Neuronal stem cell (in vitro differentiated cells): ENCODE measurements around the gene DNAJC18.
A peak's percentile ranks its signal among the peaks of the same experiment; 100 is the strongest.

Source experiments
- DNase-seq: peaks from one replicate; pipeline ENCODE4 v3.0.0-alpha.2; 2013; ENCODE audit warnings: low spot score
- H2AFZ ChIP-seq: one replicate; pipeline ENCODE4 v1.6.1; 2013; ENCODE audit warnings: mild to moderate bottlenecking, low read length, inconsistent platforms
- H2AK5ac ChIP-seq: 2 replicates; pipeline ENCODE4 v1.6.1; 2013; ENCODE audit warnings: low read depth, mild to moderate bottlenecking, inconsistent platforms, low read length, moderate library complexity, mixed read lengths
- H2BK120ac ChIP-seq: 2 replicates; pipeline ENCODE4 v1.6.1; 2013; ENCODE audit warnings: low read depth, mild to moderate bottlenecking, inconsistent platforms, low read length, moderate library complexity, mixed read lengths
- H2BK12ac ChIP-seq: one replicate; pipeline ENCODE4 v1.6.1; 2013; ENCODE audit warnings: low read length, inconsistent platforms
- H2BK15ac ChIP-seq: 2 replicates; pipeline ENCODE4 v1.6.1; 2013; ENCODE audit warnings: mild to moderate bottlenecking, low read length, inconsistent platforms, mixed read lengths
- H2BK5ac ChIP-seq: one replicate; pipeline ENCODE4 v1.6.1; 2013; ENCODE audit warnings: inconsistent platforms, mild to moderate bottlenecking, low read length, moderate library complexity
- H3K14ac ChIP-seq: one replicate; pipeline ENCODE4 v1.6.1; 2013; ENCODE audit warnings: low read length, inconsistent platforms
- H3K18ac ChIP-seq: 2 replicates; pipeline ENCODE4 v1.6.1; 2013; ENCODE audit warnings: low read length, inconsistent platforms
- H3K23ac ChIP-seq: 2 replicates; pipeline ENCODE4 v1.6.1; 2013; ENCODE audit warnings: low read depth, mild to moderate bottlenecking, mixed read lengths, low read length, inconsistent platforms; ENCODE audit not compliant: poor library complexity
- H3K27ac ChIP-seq: replicated peaks from 3 replicates; pipeline ENCODE4 v1.5.1; 2013; ENCODE audit warnings: low read length, inconsistent platforms
- H3K27me3 ChIP-seq, 3 experiments: 2 replicates each; pipeline ENCODE4 v1.6.1; 2013; ENCODE audit warnings: low read length in 3 of 3, mild to moderate bottlenecking in 2 of 3, inconsistent platforms in 1 of 3, low read depth in 1 of 3, mixed read lengths in 1 of 3, moderate library complexity in 1 of 3; ENCODE audit not compliant: control insufficient read depth in 3 of 3, insufficient read depth in 3 of 3
- H3K36me3 ChIP-seq, 2 donors: replicated peaks in 1 of 2; 2 replicates each; pipeline ENCODE4 v1.6.1; 2013; ENCODE audit warnings: low read length in 2 of 2; ENCODE audit not compliant: control insufficient read depth in 2 of 2, insufficient read depth in 2 of 2
- H3K4ac ChIP-seq: 2 replicates; pipeline ENCODE4 v1.6.1; 2013; ENCODE audit warnings: inconsistent platforms, mild to moderate bottlenecking, low read length, moderate library complexity
- H3K4me1 ChIP-seq, 2 donors: 1 replicate in 1 of 2; 2 replicates in 1 of 2; pipeline ENCODE4 v1.6.1; 2013; ENCODE audit warnings: low read length in 2 of 2, low read depth in 1 of 2; ENCODE audit not compliant: control insufficient read depth in 2 of 2, insufficient read depth in 1 of 2
- H3K4me2 ChIP-seq: one replicate; pipeline ENCODE4 v1.6.1; 2013; ENCODE audit warnings: mild to moderate bottlenecking, low read length, inconsistent platforms; ENCODE audit not compliant: insufficient read depth, poor library complexity, severe bottlenecking
- H3K4me3 ChIP-seq, 2 donors: 2 replicates each; pipeline ENCODE4 v1.5.1; 2013; ENCODE audit warnings: low read length in 2 of 2, mild to moderate bottlenecking in 2 of 2, inconsistent platforms in 1 of 2, moderate library complexity in 1 of 2
- H3K79me1 ChIP-seq: one replicate; pipeline ENCODE4 v1.6.1; 2013; ENCODE audit warnings: low read depth, mild to moderate bottlenecking, inconsistent platforms, low read length, moderate library complexity
- H3K9ac ChIP-seq: one replicate; pipeline ENCODE4 v1.6.1; 2013; ENCODE audit warnings: mild to moderate bottlenecking, low read depth, low read length, inconsistent platforms; ENCODE audit not compliant: poor library complexity
- H3K9me3 ChIP-seq, 2 donors: replicated peaks in 1 of 2; 2 replicates each; pipeline versions ENCODE3 to v1.6.1; 2013; ENCODE audit warnings: low read length in 2 of 2, mild to moderate bottlenecking in 2 of 2, inconsistent platforms in 1 of 2, low read depth in 1 of 2, mixed read lengths in 1 of 2, moderate library complexity in 1 of 2; ENCODE audit not compliant: control insufficient read depth in 2 of 2, insufficient read depth in 1 of 2
- H4K8ac ChIP-seq: one replicate; pipeline ENCODE4 v1.6.1; 2013; ENCODE audit warnings: low read depth, mild to moderate bottlenecking, inconsistent platforms, low read length, moderate library complexity
- H4K91ac ChIP-seq: one replicate; pipeline ENCODE4 v1.6.1; 2013; ENCODE audit warnings: low read length, low read depth, mild to moderate bottlenecking, inconsistent platforms; ENCODE audit not compliant: poor library complexity
- WGBS, 2 donors: extraction: QIAGEN DNeasy Blood & Tissue Kit; methylation state at CpG; one replicate each; pipeline ENCODE4 v1.1.7; 2013; ENCODE audit warnings: missing lambda C conversion rate in 2 of 2, mixed read lengths in 1 of 2; ENCODE audit not compliant: insufficient read length in 2 of 2, insufficient replicate concordance in 1 of 2; ENCODE audit errors: extremely low coverage in 2 of 2; 5-methylcytosine and 5-hydroxymethylcytosine counted together

Gene DNAJC18

GRCh38 chr5:139473565-139473964, 34.2 kb upstream of the DNAJC18 start:
- Histone ChIP-seq H3K4me2 (no peak overlapping the region), H3K9ac (no peak overlapping the region), H2AK5ac (peak overlapping the region; percentile 57), H3K27me3 (peaks cover 0 to 10% (median 0%) of the 10 kb centered on the region in 3 experiments), H3K79me1 (no peaks in the 10 kb centered on the region), H3K18ac (peak overlapping the region; percentile 88), H3K4me3 (no peak overlapping the region), H2BK12ac (peak overlapping the region; percentile 23), H3K4ac (no peak overlapping the region), H3K14ac (no peak overlapping the region), H4K8ac (no peak overlapping the region), H2AFZ (peak overlapping the region; percentile 70), H2BK5ac (peak overlapping the region; percentile 21), H3K36me3 (no peaks in the 10 kb centered on the region), H2BK120ac (peak overlapping the region; percentile 1), H2BK15ac (no peak overlapping the region), H3K4me1 (peaks cover 12 to 25% of the 10 kb centered on the region in 2 donors), H3K9me3 (no peaks in the 10 kb centered on the region), H4K91ac (no peak overlapping the region), H3K27ac (peak overlapping the region; percentile 61), H3K23ac (no peak overlapping the region)
- no peak for DNase-seq
- WGBS, 2 donors, result no CpG with 5 or more reads among the region's 2 CpGs

- Histone ChIP-seq H2BK120ac (peak overlapping the region; percentile 95), H2AFZ (peak overlapping the region; percentile 70), H3K14ac (no peak overlapping the region), H3K4ac (no peak overlapping the region), H2AK5ac (peak overlapping the region; percentile 54), H3K36me3 (no peaks in the 10 kb centered on the region), H2BK5ac (peak overlapping the region; percentile 21), H2BK15ac (no peak overlapping the region), H3K18ac (peak overlapping the region; percentile 84), H2BK12ac (no peak overlapping the region), H3K4me3 (no peak overlapping the region), H4K8ac (no peak overlapping the region), H3K27me3 (peaks cover 0 to 10% (median 0%) of the 10 kb centered on the region in 3 experiments), H3K9me3 (no peaks in the 10 kb centered on the region), H3K79me1 (no peaks in the 10 kb centered on the region), H3K4me2 (no peak overlapping the region), H3K23ac (no peak overlapping the region), H3K4me1 (peaks cover 12 to 25% of the 10 kb centered on the region in 2 donors), H3K9ac (no peak overlapping the region), H4K91ac (no peak overlapping the region), H3K27ac (peak overlapping the region; percentile 61)
- peak; percentile 57 for DNase-seq
- no CpG with 5 or more reads among the region's 8 CpGs for WGBS, 2 donors
Observed at GRCh38 chr5:139473105-139473504, 33.8 kb upstream of the DNAJC18 start.

DNA sequence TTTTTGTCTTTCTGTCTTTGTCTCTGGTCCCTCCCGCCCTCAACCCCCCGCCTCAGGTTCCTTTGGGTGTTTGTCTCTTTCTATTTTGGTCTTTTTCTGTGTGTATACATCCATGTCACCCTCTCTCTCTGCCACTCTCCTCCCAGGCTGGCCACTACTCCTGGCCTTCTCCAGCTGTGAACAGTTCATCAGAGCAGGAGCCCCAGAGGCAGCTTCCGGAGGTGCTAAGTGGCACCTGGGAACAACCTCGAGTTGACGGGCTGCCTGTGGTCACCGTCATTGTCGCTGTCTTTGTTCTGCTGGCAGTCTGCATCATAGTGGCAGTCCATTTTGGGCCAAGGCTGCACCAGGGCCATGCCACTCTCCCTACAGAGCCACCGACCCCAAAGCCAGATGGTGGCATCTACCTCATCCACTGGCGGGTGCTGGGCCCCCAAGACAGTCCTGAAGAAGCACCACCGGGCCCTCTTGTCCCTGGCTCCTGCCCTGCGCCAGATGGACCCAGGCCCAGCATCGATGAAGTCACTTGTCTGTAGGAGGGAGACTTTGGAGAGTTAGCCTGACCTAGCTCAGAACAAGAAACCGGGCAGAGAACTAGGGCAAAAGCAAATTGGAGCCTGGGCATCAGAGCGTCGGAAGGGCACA, 33.2 kb upstream of the DNAJC18 start:
- H2BK120ac ChIP-seq, result peak overlapping the region; percentile 95
- H2AFZ ChIP-seq, result peak overlapping the region; percentile 70
- no peaks in the 10 kb centered on the region for H3K9me3 ChIP-seq
- H3K4me1 ChIP-seq, result peaks cover 12 to 25% of the 10 kb centered on the region in 2 donors
- no peak overlapping the region for H3K4me2 ChIP-seq
- H4K8ac ChIP-seq, result peak overlapping the region; percentile 44
- peak overlapping the region; percentile 92 for H2BK15ac ChIP-seq
- H3K79me1 ChIP-seq, result no peaks in the 10 kb centered on the region
- H3K9ac ChIP-seq, result no peak overlapping the region
- H2BK12ac ChIP-seq, result peak overlapping the region; percentile 96
- peak overlapping the region; percentile 22 for H3K23ac ChIP-seq
- H2AK5ac ChIP-seq, result peak overlapping the region; percentile 54
- no peak overlapping the region for H2BK5ac ChIP-seq
- H3K36me3 ChIP-seq, result no peaks in the 10 kb centered on the region
- H4K91ac ChIP-seq, result peak overlapping the region; percentile 31
- DNase-seq, result no peak
- no CpG with 5 or more reads among the region's 15 CpGs for WGBS, 2 donors
- H3K18ac ChIP-seq, result peak overlapping the region; percentile 84
- no peak overlapping the region for H3K4ac ChIP-seq
- H3K27ac ChIP-seq, result peak overlapping the region; percentile 61
- peak overlapping the region; percentile 59 for H3K14ac ChIP-seq
- H3K27me3 ChIP-seq, result peaks cover 0 to 10% (median 0%) of the 10 kb centered on the region in 3 experiments
- H3K4me3 ChIP-seq, result no peak overlapping the region

- H2BK15ac ChIP-seq, result peak within 1 kb of the TSS; percentile 97
- H2BK5ac ChIP-seq, result no peak within 1 kb of the TSS
- H3K79me1 ChIP-seq, result no peaks in the 10 kb centered on the region
- no CpG with 5 or more reads among the region's 9 CpGs for WGBS, 2 donors
- H2BK12ac ChIP-seq, result peak within 1 kb of the TSS; percentile 1
- H2AK5ac ChIP-seq, result peak within 1 kb of the TSS; percentile 88
- H3K27me3 ChIP-seq, result peaks cover 0 to 10% (median 0%) of the 10 kb centered on the region in 3 experiments
- no peaks in the 10 kb centered on the region for H3K36me3 ChIP-seq
- H3K9ac ChIP-seq, result no peak within 1 kb of the TSS
- no peak within 1 kb of the TSS for H2AFZ ChIP-seq
- peaks cover 12 to 25% of the 10 kb centered on the region in 2 donors for H3K4me1 ChIP-seq
- H4K8ac ChIP-seq, result no peak within 1 kb of the TSS
- no peak within 1 kb of the TSS for H3K27ac ChIP-seq
- peak within 1 kb of the TSS; percentile 69 for H2BK120ac ChIP-seq
- no peak within 1 kb of the TSS for H3K23ac ChIP-seq
- H3K18ac ChIP-seq, result peak within 1 kb of the TSS; percentile 73
- H3K9me3 ChIP-seq, result no peaks in the 10 kb centered on the region
- H3K4ac ChIP-seq, result no peak within 1 kb of the TSS
- H3K4me2 ChIP-seq, result no peak within 1 kb of the TSS
- no peak within 1 kb of the TSS for H3K14ac ChIP-seq
- no peak for DNase-seq
- H4K91ac ChIP-seq, result no peak within 1 kb of the TSS
- peak within 1 kb of the TSS in 1 of 2 donors; percentile 24 for H3K4me3 ChIP-seq
Observed at GRCh38 chr5:139470821-139471300, 31.5 kb upstream of the DNAJC18 start, which contains the start of gene SMIM33. Gene SMIM33 (plus strand): TSS chr5:139471004. CDS start chr5:139471122, 118 bp downstream.
